ENCODE results near the gene ENPP3. TPM values are rescaled to one million over a fixed set of nuclear protein-coding genes. Genes with fewer than 3 reads are reported as not detected.

Gene ENPP3
- total RNA-seq, 2 experiments from 2014 or later: 1.3 to 2.3 TPM

GRCh38 chr6:131658287-131658686 lies 21.2 kb downstream of the ENPP3 start:
- Histone ChIP-seq H3K36me3 (ENCODE audit: insufficient read depth, low read length) (no peaks in the 10 kb centered on the region), H3K27ac (ENCODE audit: low read depth, low read length, poor library complexity, severe bottlenecking) (no peak overlapping the region), H3K79me2 (ENCODE audit: insufficient read depth, low read depth, low read length) (no peaks in the 10 kb centered on the region), H2AFZ (ENCODE audit: low read length) (no peak overlapping the region), H4K20me1 (ENCODE audit: insufficient read depth, low read length) (no peaks in the 10 kb centered on the region), H3K9me2 (ENCODE audit: insufficient read depth, low read length) (no peaks in the 10 kb centered on the region), H3K9me3 (ENCODE audit: low read length) (no peaks in the 10 kb centered on the region), H3K4me1 (ENCODE audit: insufficient read depth, low read length, poor library complexity, severe bottlenecking) (no peaks in the 10 kb centered on the region), H3K4me3 (ENCODE audit: low read depth, low read length, poor library complexity, severe bottlenecking) (no peak overlapping the region), H3K4me2 (ENCODE audit: low read length) (no peak overlapping the region)
- no peak for DNase-seq (ENCODE audit: low spot score)
- intact Hi-C loops (cut with micrococcal nuclease; ENCODE audit: unreplicated experiment): no loop called here
- CTCF ChIA-PET (ENCODE audit: unreplicated experiment): no interaction called here
- BruUV-seq (replicated peaks): no TSS peak
- TF ChIP-seq CTCF (conservative IDR thresholded peaks at IDR 0.05; ENCODE audit: low read length): no peak
- no peak for TF ChIP-seq EZH2phosphoT487 (IDR thresholded peaks at IDR 0.05; ENCODE audit: borderline replicate concordance, low read depth, low read length)
- POLR2A ChIA-PET: interaction anchor here (0.7 to 3.8 kb wide), 4 partner anchors 8 to 669 kb away, joined by 3 to 15 read pairs (median 4); no protein-coding TSS in a partner anchor

DNA sequence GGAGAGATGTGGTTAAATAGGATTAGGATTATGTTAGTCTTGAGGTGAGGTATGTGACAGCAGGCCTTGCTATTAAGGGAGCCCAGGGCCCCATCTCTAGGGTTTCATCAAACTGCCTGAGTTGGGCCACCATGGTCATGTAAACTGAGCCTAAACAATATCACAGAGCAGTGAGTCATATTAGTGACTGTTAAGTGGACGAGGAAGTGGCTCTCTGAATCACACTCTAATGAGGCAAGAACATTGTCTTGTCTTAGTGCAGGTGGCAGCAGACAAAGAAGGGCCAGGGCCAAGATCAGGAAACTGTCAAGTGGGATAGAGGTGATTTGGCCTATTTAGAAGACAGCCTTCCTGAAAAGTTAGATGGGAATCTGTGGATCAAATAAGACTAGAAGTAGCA lies 23.1 kb downstream of the ENPP3 start:
- H3K4me2 ChIP-seq (ENCODE audit: low read length): no peak overlapping the region
- H3K27ac ChIP-seq (ENCODE audit: low read depth, low read length, poor library complexity, severe bottlenecking): no peak overlapping the region
- no peak for DNase-seq (ENCODE audit: low spot score)
- H2AFZ ChIP-seq (ENCODE audit: low read length): no peak overlapping the region
- no TSS peak for BruUV-seq (replicated peaks)
- no peaks in the 10 kb centered on the region for H4K20me1 ChIP-seq (ENCODE audit: insufficient read depth, low read length)
- TF ChIP-seq EZH2phosphoT487 (IDR thresholded peaks at IDR 0.05; ENCODE audit: borderline replicate concordance, low read depth, low read length) (no peak), CTCF (conservative IDR thresholded peaks at IDR 0.05; ENCODE audit: low read length) (no peak)
- ChIA-PET CTCF (ENCODE audit: unreplicated experiment) (no interaction called here), POLR2A (interaction anchor here (3.8 kb wide), 1 partner anchor 11 kb away, joined by 15 read pairs; no protein-coding TSS in a partner anchor)
- no peaks in the 10 kb centered on the region for H3K79me2 ChIP-seq (ENCODE audit: insufficient read depth, low read depth, low read length)
- no peak overlapping the region for H3K4me3 ChIP-seq (ENCODE audit: low read depth, low read length, poor library complexity, severe bottlenecking)
- H3K9me3 ChIP-seq (ENCODE audit: low read length): no peaks in the 10 kb centered on the region
- intact Hi-C loops (cut with micrococcal nuclease; ENCODE audit: unreplicated experiment): no loop called here
- no peaks in the 10 kb centered on the region for H3K9me2 ChIP-seq (ENCODE audit: insufficient read depth, low read length)
- no peaks in the 10 kb centered on the region for H3K4me1 ChIP-seq (ENCODE audit: insufficient read depth, low read length, poor library complexity, severe bottlenecking)
- H3K36me3 ChIP-seq (ENCODE audit: insufficient read depth, low read length): no peaks in the 10 kb centered on the region

DNA sequence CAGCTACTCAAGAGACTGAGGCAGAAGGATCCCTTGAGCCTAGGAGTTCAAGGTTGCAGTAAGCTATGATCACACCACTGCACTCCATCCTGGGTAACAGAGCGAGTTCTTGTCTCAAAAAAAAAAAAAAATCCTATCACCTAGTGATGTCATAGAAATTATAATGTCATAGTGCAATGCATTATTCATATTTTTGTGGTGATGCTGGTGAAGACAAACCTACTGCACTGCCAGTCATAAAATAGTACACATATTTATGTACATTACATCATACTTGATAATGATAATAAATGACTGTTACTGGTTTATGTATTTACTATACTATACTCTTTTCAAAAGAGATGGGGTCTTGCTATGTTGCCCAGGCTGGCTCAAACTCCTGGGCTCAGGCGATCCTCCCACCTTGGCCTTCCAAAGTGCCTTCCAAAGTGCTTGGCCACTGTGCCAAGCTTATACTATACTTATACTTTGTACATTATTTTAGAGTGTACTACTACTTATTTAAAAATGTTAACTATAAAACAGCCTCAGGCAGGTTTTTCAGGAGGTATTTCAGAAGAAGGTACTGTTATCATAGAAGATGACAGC lies 26.6 kb downstream of the ENPP3 start:
- no peaks in the 10 kb centered on the region for H3K9me2 ChIP-seq (ENCODE audit: insufficient read depth, low read length)
- H3K4me1 ChIP-seq (ENCODE audit: insufficient read depth, low read length, poor library complexity, severe bottlenecking): no peaks in the 10 kb centered on the region
- H2AFZ ChIP-seq (ENCODE audit: low read length): no peak overlapping the region
- H4K20me1 ChIP-seq (ENCODE audit: insufficient read depth, low read length): no peaks in the 10 kb centered on the region
- no peaks in the 10 kb centered on the region for H3K36me3 ChIP-seq (ENCODE audit: insufficient read depth, low read length)
- no peaks in the 10 kb centered on the region for H3K9me3 ChIP-seq (ENCODE audit: low read length)
- no peaks in the 10 kb centered on the region for H3K79me2 ChIP-seq (ENCODE audit: insufficient read depth, low read depth, low read length)
- TF ChIP-seq EZH2phosphoT487 (IDR thresholded peaks at IDR 0.05; ENCODE audit: borderline replicate concordance, low read depth, low read length): no peak
- no peak for TF ChIP-seq CTCF (conservative IDR thresholded peaks at IDR 0.05; ENCODE audit: low read length)
- ChIA-PET CTCF (ENCODE audit: unreplicated experiment) (no interaction called here), POLR2A (interaction anchor here (0.6 to 1.9 kb wide), 5 partner anchors 24 to 1084 kb away, joined by 3 to 6 read pairs (median 4); no protein-coding TSS in a partner anchor)
- H3K4me2 ChIP-seq (ENCODE audit: low read length): no peak overlapping the region
- intact Hi-C loops (cut with micrococcal nuclease; ENCODE audit: unreplicated experiment): no loop called here
- BruUV-seq (replicated peaks): no TSS peak
- H3K4me3 ChIP-seq (ENCODE audit: low read depth, low read length, poor library complexity, severe bottlenecking): no peak overlapping the region
- DNase-seq (ENCODE audit: low spot score): no peak
- no peak overlapping the region for H3K27ac ChIP-seq (ENCODE audit: low read depth, low read length, poor library complexity, severe bottlenecking)

All from OCI-LY7 (cell line).